ENCODE data around the gene PRKAG2.

GRCh38 chr7:151784853-151785680 is 91.8 kb downstream of the PRKAG2 start:
- TF ChIP-seq CTCF (IDR thresholded peaks at IDR 0.05; ENCODE audit: low read length) (no peak), EZH2 (IDR thresholded peaks at IDR 0.05; ENCODE audit: borderline replicate concordance, low read length) (no peak)

Measured in OCI-LY1 (cell line).